Body of pancreas (tissue), 4 donors: Measurements from ENCODE around the gene SKAP1.

Experiments
- CTCF ChIP-seq, 7 experiments: fragments of 450-650 bp in 4 of 7; fragments of 200-600 bp in 3 of 7; sonication (generic) in 3 of 7; IDR thresholded peaks; one replicate each; pipeline ENCODE4 v1.5.1; 2016 to 2019; ENCODE audit warnings: antibody characterized with exemption in 7 of 7
- POLR2A ChIP-seq, 3 donors: fragments of 450-650 bp; IDR thresholded peaks; one replicate each; pipeline ENCODE4 v1.6.1; 2016; ENCODE audit warnings: antibody characterized with exemption in 3 of 3, mild to moderate bottlenecking in 2 of 3

GRCh38 chr17:48100160-48100559, 329.9 kb downstream of the SKAP1 start:
- no peak for TF ChIP-seq CTCF (IDR thresholded peaks at IDR 0.05)
- TF ChIP-seq POLR2A (IDR thresholded peaks at IDR 0.05): no peak
